CD4-positive, alpha-beta T cell treated with Interleukin-6 for 4 hours (primary cell): ENCODE data around the gene USP17L28.
"Not testable (repeated sequence)": the region's sequence is repeated elsewhere in the genome, so short reads cannot be mapped to it uniquely, and the experiment has no call there.

ENCODE experiments used
- DNase-seq: peaks from one replicate; pipeline ENCODE4 v3.0.0-alpha.2; 2020; ENCODE audit warnings: mixed read lengths

The USP17L28 gene

GRCh38 chr4:9348593-9348992, at the start of gene USP17L28:
Gene USP17L28, plus strand, starts transcription at chr4:9348893. Its CDS starts 0 bp downstream, at chr4:9348893.
- DNase-seq, result not testable (repeated sequence)

GRCh38 chr4:9324191-9324590, 24.5 kb upstream of the USP17L28 start:
- not testable (repeated sequence) for DNase-seq

- not testable (repeated sequence) for DNase-seq
Observed at GRCh38 chr4:9324865-9325264, 23.8 kb upstream of the USP17L28 start, which contains the start of gene USP17L24. Gene USP17L24, plus strand, starts transcription at chr4:9325165. Its CDS starts 0 bp downstream, at chr4:9325165.

GRCh38 chr4:9329611-9330010, 19.1 kb upstream of the USP17L28 start, which contains the start of gene USP17L25:
Gene USP17L25, plus strand, starts transcription at chr4:9329911. Its CDS starts 0 bp downstream, at chr4:9329911.
- not testable (repeated sequence) for DNase-seq

- not testable (repeated sequence) for DNase-seq
Observed at GRCh38 chr4:9334358-9334757, 14.3 kb upstream of the USP17L28 start, which contains the start of gene USP17L26. Gene USP17L26, plus strand, starts transcription at chr4:9334658. Its CDS starts 0 bp downstream, at chr4:9334658.

- not testable (repeated sequence) for DNase-seq
Observed at GRCh38 chr4:9339103-9339502, 9.6 kb upstream of the USP17L28 start, which contains the start of gene USP17L5. Gene USP17L5, plus strand, starts transcription at chr4:9339403. Its CDS starts 0 bp downstream, at chr4:9339403.

GRCh38 chr4:9343848-9344247, 4.8 kb upstream of the USP17L28 start, which contains the start of gene USP17L27:
Gene USP17L27, plus strand, starts transcription at chr4:9344148. Its CDS starts 0 bp downstream, at chr4:9344148.
- not testable (repeated sequence) for DNase-seq

- DNase-seq, result not testable (repeated sequence)
Observed at GRCh38 chr4:9350866-9351265, 2.2 kb downstream of the USP17L28 start.

GRCh38 chr4:9353338-9353737, 4.6 kb downstream of the USP17L28 start, which contains the start of gene USP17L29:
Gene USP17L29, plus strand, starts transcription at chr4:9353638. Its CDS starts 0 bp downstream, at chr4:9353638.
- not testable (repeated sequence) for DNase-seq

- not testable (repeated sequence) for DNase-seq
Observed at GRCh38 chr4:9362829-9363228, 14.1 kb downstream of the USP17L28 start, which contains the start of gene USP17L30. Gene USP17L30, plus strand, starts transcription at chr4:9363129. Its CDS starts 0 bp downstream, at chr4:9363129.

- DNase-seq, result not testable (repeated sequence)
Observed at GRCh38 chr4:9379881-9380280, 31.2 kb downstream of the USP17L28 start.

GRCh38 chr4:9381012-9381534, 32.4 kb downstream of the USP17L28 start:
- DNase-seq, result not testable (repeated sequence)

GRCh38 chr4:9384126-9384525, 35.4 kb downstream of the USP17L28 start:
- DNase-seq, result no peak

- DNase-seq, result not testable (repeated sequence)
Observed at GRCh38 chr4:9389001-9389400, 40.3 kb downstream of the USP17L28 start.
